Astrocyte (in vitro differentiated cells and primary cell): ENCODE results near the gene CARD18. TPM values are rescaled to one million over a fixed set of nuclear protein-coding genes. Genes with fewer than 3 reads are reported as not detected.
"Not testable (repeated sequence)": the region's sequence is repeated elsewhere in the genome, so short reads cannot be mapped to it uniquely, and the experiment has no call there.

Experiments
- DNase-seq: peaks from one replicate; pipeline ENCODE4 v3.0.0-alpha.2; 2010; ENCODE audit warnings: low read depth
- FAIRE-seq: peaks from 2 replicates; lab custom pipeline; 2011; peaks lifted over from hg19 to GRCh38; lab: Jason Lieb, UNC
- H2AFZ ChIP-seq: 2 replicates; pipeline ENCODE4 v1.6.0; 2012; ENCODE audit warnings: low read depth, low read length, inconsistent platforms
- H3K27ac ChIP-seq: 2 replicates; pipeline ENCODE4 v1.5.1; 2011; ENCODE audit warnings: low read depth, low read length, inconsistent platforms
- H3K27me3 ChIP-seq: 2 replicates; pipeline ENCODE4 v1.6.0; 2011; ENCODE audit warnings: low read length, inconsistent platforms; ENCODE audit not compliant: insufficient read depth
- H3K36me3 ChIP-seq: 2 replicates; pipeline ENCODE4 v1.5.1; 2011; ENCODE audit warnings: low read length, inconsistent platforms; ENCODE audit not compliant: insufficient read depth
- H3K4me1 ChIP-seq: 2 replicates; pipeline ENCODE4 v1.5.1; 2011; ENCODE audit warnings: low read length, inconsistent platforms; ENCODE audit not compliant: insufficient read depth
- H3K4me2 ChIP-seq: 2 replicates; pipeline ENCODE4 v1.6.0; 2012; ENCODE audit warnings: low read length, inconsistent platforms
- H3K4me3 ChIP-seq: 2 replicates; pipeline ENCODE4 v1.5.1; 2011; ENCODE audit warnings: low read depth, mild to moderate bottlenecking, low read length, inconsistent platforms; ENCODE audit not compliant: insufficient read depth
- H3K79me2 ChIP-seq: 2 replicates; pipeline ENCODE4 v1.6.0; 2012; ENCODE audit warnings: mild to moderate bottlenecking, low read length, inconsistent platforms; ENCODE audit not compliant: insufficient read depth
- H3K9ac ChIP-seq: 2 replicates; pipeline ENCODE4 v1.6.0; 2012; ENCODE audit warnings: mild to moderate bottlenecking, low read length, inconsistent platforms
- H3K9me3 ChIP-seq: 2 replicates; pipeline ENCODE4 v1.5.1; 2012; ENCODE audit warnings: low read depth, mild to moderate bottlenecking, low read length, inconsistent platforms; ENCODE audit not compliant: insufficient read depth
- H4K20me1 ChIP-seq: 2 replicates; pipeline ENCODE4 v1.6.0; 2012; ENCODE audit warnings: low read length, inconsistent platforms; ENCODE audit not compliant: insufficient read depth
- H3K27ac Mint-ChIP-seq: one replicate; pipeline ENCODE4 v1.8.0; 2021; ENCODE audit warnings: mild to moderate bottlenecking, mixed read lengths; ENCODE audit not compliant: unreplicated experiment
- H3K27me3 Mint-ChIP-seq: one replicate; pipeline ENCODE4 v1.8.0; 2021; ENCODE audit warnings: low read depth, mixed read lengths; ENCODE audit not compliant: unreplicated experiment
- H3K36me3 Mint-ChIP-seq: one replicate; pipeline ENCODE4 v1.8.0; 2021; ENCODE audit warnings: low read depth, mixed read lengths; ENCODE audit not compliant: unreplicated experiment
- H3K4me1 Mint-ChIP-seq: one replicate; pipeline ENCODE4 v1.8.0; 2021; ENCODE audit warnings: low read depth, mixed read lengths; ENCODE audit not compliant: unreplicated experiment
- H3K4me3 Mint-ChIP-seq: one replicate; pipeline ENCODE4 v1.8.0; 2021; ENCODE audit warnings: mild to moderate bottlenecking, moderate library complexity, mixed read lengths; ENCODE audit not compliant: unreplicated experiment
- H3K9me3 Mint-ChIP-seq: one replicate; pipeline ENCODE4 v1.8.0; 2021; ENCODE audit warnings: mild to moderate bottlenecking, mixed read lengths; ENCODE audit not compliant: unreplicated experiment
- EZH2 ChIP-seq: IDR thresholded peaks from 2 replicates; pipeline ENCODE4 v1.6.1; 2012; ENCODE audit warnings: mild to moderate bottlenecking, low read length, inconsistent platforms; ENCODE audit not compliant: insufficient read depth
- total RNA-seq: library from RNA; stranded (reverse); gene quantifications from 2 replicates; pipeline ENCODE4 v1.2.1, GENCODE V29; 2021
- TF ChIP-seq, protein P1 (sequence below): IDR thresholded peaks from 2 replicates; pipeline ENCODE4 v1.5.1; 2011; ENCODE audit warnings: low read depth, mild to moderate bottlenecking, inconsistent platforms, low read length, moderate library complexity; ENCODE audit not compliant: insufficient read depth

Gene CARD18
- total RNA-seq, 1 donor from 2014 or later = not detected

DNA sequence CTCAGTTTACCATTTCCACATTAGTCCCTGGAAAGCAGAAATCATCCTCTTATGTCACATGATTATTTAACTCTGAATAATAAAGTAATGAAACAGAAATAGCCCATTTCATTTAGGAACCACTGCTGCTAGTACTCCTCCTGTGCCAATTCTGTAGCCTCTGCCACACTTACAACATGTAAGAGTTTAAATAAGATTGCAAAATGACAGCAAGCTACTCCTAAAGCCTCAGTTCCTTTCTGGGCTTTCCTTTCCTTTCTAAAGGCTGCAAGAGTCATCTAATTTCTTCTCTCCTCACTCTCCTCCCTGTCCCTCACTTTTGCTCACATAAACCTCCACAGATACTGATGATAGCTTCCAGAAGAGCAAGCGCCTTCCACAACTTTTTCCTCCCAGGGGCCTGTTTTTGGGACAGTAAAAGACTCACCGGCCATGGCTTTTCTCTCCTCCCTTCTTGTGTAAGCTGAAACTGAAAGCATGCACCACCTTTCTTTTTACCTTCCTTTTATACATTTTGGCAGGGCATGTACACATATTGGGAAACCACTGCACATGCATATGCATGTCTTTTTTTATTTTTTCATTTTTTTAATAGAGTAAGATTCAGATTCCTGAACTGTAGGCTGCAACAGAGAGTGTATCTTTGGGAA is 38.5 kb downstream of the CARD18 start:
- Mint-ChIP-seq H3K36me3 (no peaks in the 10 kb centered on the region), H3K27me3 (no peaks in the 10 kb centered on the region), H3K4me1 (no peaks in the 10 kb centered on the region), H3K9me3 (no peaks in the 10 kb centered on the region), H3K27ac (no peak overlapping the region), H3K4me3 (no peak overlapping the region)
- no peak overlapping the region for H2AFZ ChIP-seq
- TF ChIP-seq, protein P1, sequence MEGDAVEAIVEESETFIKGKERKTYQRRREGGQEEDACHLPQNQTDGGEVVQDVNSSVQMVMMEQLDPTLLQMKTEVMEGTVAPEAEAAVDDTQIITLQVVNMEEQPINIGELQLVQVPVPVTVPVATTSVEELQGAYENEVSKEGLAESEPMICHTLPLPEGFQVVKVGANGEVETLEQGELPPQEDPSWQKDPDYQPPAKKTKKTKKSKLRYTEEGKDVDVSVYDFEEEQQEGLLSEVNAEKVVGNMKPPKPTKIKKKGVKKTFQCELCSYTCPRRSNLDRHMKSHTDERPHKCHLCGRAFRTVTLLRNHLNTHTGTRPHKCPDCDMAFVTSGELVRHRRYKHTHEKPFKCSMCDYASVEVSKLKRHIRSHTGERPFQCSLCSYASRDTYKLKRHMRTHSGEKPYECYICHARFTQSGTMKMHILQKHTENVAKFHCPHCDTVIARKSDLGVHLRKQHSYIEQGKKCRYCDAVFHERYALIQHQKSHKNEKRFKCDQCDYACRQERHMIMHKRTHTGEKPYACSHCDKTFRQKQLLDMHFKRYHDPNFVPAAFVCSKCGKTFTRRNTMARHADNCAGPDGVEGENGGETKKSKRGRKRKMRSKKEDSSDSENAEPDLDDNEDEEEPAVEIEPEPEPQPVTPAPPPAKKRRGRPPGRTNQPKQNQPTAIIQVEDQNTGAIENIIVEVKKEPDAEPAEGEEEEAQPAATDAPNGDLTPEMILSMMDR = no peak
- no peak for TF ChIP-seq EZH2
- no peak overlapping the region for H3K27ac ChIP-seq
- no peak overlapping the region for H3K4me3 ChIP-seq
- DNase-seq = no peak
- H3K4me1 ChIP-seq = no peaks in the 10 kb centered on the region
- no peaks in the 10 kb centered on the region for H3K36me3 ChIP-seq
- no peaks in the 10 kb centered on the region for H4K20me1 ChIP-seq
- H3K27me3 ChIP-seq = no peaks in the 10 kb centered on the region
- no peaks in the 10 kb centered on the region for H3K9me3 ChIP-seq
- no peaks in the 10 kb centered on the region for H3K79me2 ChIP-seq
- no peak for FAIRE-seq
- no peak overlapping the region for H3K9ac ChIP-seq
- H3K4me2 ChIP-seq = no peak overlapping the region

DNA sequence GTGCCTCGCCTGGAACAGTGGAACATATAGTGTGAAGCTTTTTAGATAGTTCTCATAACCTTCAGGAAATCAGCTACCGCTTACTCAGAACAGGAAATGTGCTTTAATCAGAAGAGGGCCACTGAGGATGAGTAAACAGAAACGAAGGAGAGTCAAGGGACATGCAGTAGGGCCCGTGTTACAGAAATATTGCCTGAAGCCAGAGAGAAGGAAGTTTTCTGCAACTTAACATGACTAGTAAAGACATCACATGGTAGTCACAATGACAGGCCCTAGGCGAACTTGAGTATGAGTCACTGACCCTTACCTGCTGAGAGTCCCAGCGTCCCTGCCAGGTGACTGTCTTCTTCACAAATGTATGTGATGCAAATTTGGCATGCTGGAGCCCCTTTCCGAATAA is 39.4 kb downstream of the CARD18 start:
- H3K4me3 ChIP-seq = no peak overlapping the region
- Mint-ChIP-seq H3K27me3 (no peaks in the 10 kb centered on the region), H3K4me1 (no peaks in the 10 kb centered on the region), H3K9me3 (no peaks in the 10 kb centered on the region), H3K27ac (no peak overlapping the region), H3K36me3 (no peaks in the 10 kb centered on the region), H3K4me3 (no peak overlapping the region)
- no peak for TF ChIP-seq EZH2
- TF ChIP-seq, protein P1 = no peak
- no peak overlapping the region for H3K9ac ChIP-seq
- no peaks in the 10 kb centered on the region for H3K27me3 ChIP-seq
- FAIRE-seq = peak; percentile 5
- no peaks in the 10 kb centered on the region for H3K79me2 ChIP-seq
- no peak overlapping the region for H2AFZ ChIP-seq
- no peak for DNase-seq
- no peaks in the 10 kb centered on the region for H3K9me3 ChIP-seq
- no peaks in the 10 kb centered on the region for H3K4me1 ChIP-seq
- no peaks in the 10 kb centered on the region for H3K36me3 ChIP-seq
- H4K20me1 ChIP-seq = no peaks in the 10 kb centered on the region
- H3K4me2 ChIP-seq = no peak overlapping the region
- H3K27ac ChIP-seq = no peak overlapping the region

DNA sequence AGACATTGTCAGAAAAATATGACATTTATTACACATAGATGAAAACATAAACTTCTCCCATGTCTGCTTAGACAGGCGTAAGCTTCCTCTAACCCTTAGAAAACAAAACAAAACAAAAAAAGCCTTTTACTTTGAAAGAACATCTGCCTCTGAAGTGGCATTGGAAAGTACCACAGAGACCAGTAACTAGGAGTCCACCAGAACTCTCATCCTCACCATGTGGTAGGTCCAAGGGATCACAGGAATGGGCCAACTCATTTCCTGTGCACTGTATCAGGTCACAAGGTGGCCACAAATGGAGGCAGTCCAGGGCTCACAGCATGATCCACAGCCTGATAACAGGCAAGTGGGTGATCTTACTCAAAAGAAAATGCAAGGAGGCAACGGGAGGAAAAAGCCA is 40.0 kb downstream of the CARD18 start:
- H3K9me3 ChIP-seq, H3K4me1 ChIP-seq, H3K9me3 Mint-ChIP-seq, H4K20me1 ChIP-seq, H3K36me3 Mint-ChIP-seq, H3K27me3 ChIP-seq, H3K27me3 Mint-ChIP-seq, H3K9ac ChIP-seq, FAIRE-seq, H3K27ac ChIP-seq, H3K36me3 ChIP-seq, H3K4me3 ChIP-seq, DNase-seq, H2AFZ ChIP-seq, H3K4me1 Mint-ChIP-seq, H3K4me2 ChIP-seq, H3K27ac Mint-ChIP-seq, H3K4me3 Mint-ChIP-seq, H3K79me2 ChIP-seq: not testable (repeated sequence)
